ENCODE results near the gene AGPAT2. TPM values are rescaled to one million over a fixed set of nuclear protein-coding genes. Genes with fewer than 3 reads are reported as not detected.
A peak's percentile ranks its signal among the peaks of the same experiment; 100 is the strongest.

Gene AGPAT2
- total RNA-seq, 4 donors from 2014 or later, result 22.0 to 52.8 (median 39.3) TPM

GRCh38 chr9:136687721-136688223, 515 bp upstream of the AGPAT2 start:
- TF ChIP-seq POLR2A (IDR thresholded peaks at IDR 0.05; ENCODE audit: low read depth), result no peak
- no peak for TF ChIP-seq CTCF (IDR thresholded peaks at IDR 0.05)
- TF ChIP-seq EP300 (IDR thresholded peaks at IDR 0.05), result no peak
- TF ChIP-seq POLR2AphosphoS5 (IDR thresholded peaks at IDR 0.05), result no peak
- H3K9me3 ChIP-seq, result no peaks in the 10 kb centered on the region
- peaks cover 0 to 3% (median 0%) of the 10 kb centered on the region in 4 donors for H3K36me3 ChIP-seq
- WGBS, result 40% methylated on average over 1 of the region's 37 CpGs
- H3K27me3 ChIP-seq, result no peaks in the 10 kb centered on the region
- peak overlapping the region; percentile 75 to 93 (median 82) for H3K27ac ChIP-seq (replicated peaks in 1 of 4)
- DNase-seq (ENCODE audit: extremely low spot score), result no peak
- peak overlapping the region; percentile 68 to 91 (median 78) for H3K4me3 ChIP-seq
- intact Hi-C loops (cut with DNase I), result loop anchor here (5.0 kb wide), 1 partner anchor 40 kb away; no protein-coding TSS in a partner anchor
- peaks cover 56 to 81% (median 63%) of the 10 kb centered on the region in 4 donors for H3K4me1 ChIP-seq

- Histone ChIP-seq H3K27me3 (no peaks in the 10 kb centered on the region), H3K27ac (replicated peaks in 1 of 4) (peak overlapping the region; percentile 75 to 93 (median 82)), H3K4me1 (peaks cover 56 to 80% (median 62%) of the 10 kb centered on the region in 4 donors), H3K4me3 (peak overlapping the region; percentile 68 to 91 (median 78)), H3K9me3 (no peaks in the 10 kb centered on the region), H3K36me3 (peaks cover 0 to 3% (median 0%) of the 10 kb centered on the region in 4 donors)
- intact Hi-C loops (cut with DNase I), result loop anchor here (5.0 kb wide), 1 partner anchor 41 kb away; no protein-coding TSS in a partner anchor
- no peak for DNase-seq (ENCODE audit: extremely low spot score)
- no peak for TF ChIP-seq CTCF (IDR thresholded peaks at IDR 0.05)
- TF ChIP-seq EP300 (IDR thresholded peaks at IDR 0.05), result no peak
- no peak for TF ChIP-seq POLR2AphosphoS5 (IDR thresholded peaks at IDR 0.05)
- no peak for TF ChIP-seq POLR2A (IDR thresholded peaks at IDR 0.05; ENCODE audit: low read depth)
- 9% methylated on average over 17 of the region's 20 CpGs for WGBS
Observed at GRCh38 chr9:136686534-136686793, 793 bp downstream of the AGPAT2 start.

GRCh38 chr9:136685790-136686533, 1.3 kb downstream of the AGPAT2 start:
- Histone ChIP-seq H3K36me3 (peaks cover 0 to 3% (median 0%) of the 10 kb centered on the region in 4 donors), H3K4me1 (peaks cover 52 to 75% (median 57%) of the 10 kb centered on the region in 4 donors), H3K27me3 (no peaks in the 10 kb centered on the region), H3K27ac (replicated peaks in 1 of 4) (peak overlapping the region; percentile 75 to 93 (median 82)), H3K9me3 (no peaks in the 10 kb centered on the region), H3K4me3 (peak overlapping the region; percentile 68 to 91 (median 78))
- intact Hi-C loops (cut with DNase I), result loop anchor here (5.0 kb wide), 1 partner anchor 41 kb away; no protein-coding TSS in a partner anchor
- WGBS, result 60% methylated on average over 13 of the region's 19 CpGs
- no peak for TF ChIP-seq CTCF (IDR thresholded peaks at IDR 0.05)
- TF ChIP-seq POLR2AphosphoS5 (IDR thresholded peaks at IDR 0.05), result no peak
- no peak for TF ChIP-seq POLR2A (IDR thresholded peaks at IDR 0.05; ENCODE audit: low read depth)
- DNase-seq (ENCODE audit: extremely low spot score), result no peak

GRCh38 chr9:136685216-136685615, 2.0 kb downstream of the AGPAT2 start:
- no peaks in the 10 kb centered on the region for H3K9me3 ChIP-seq
- H3K36me3 ChIP-seq, result peaks cover 0 to 3% (median 0%) of the 10 kb centered on the region in 4 donors
- H3K27me3 ChIP-seq, result no peaks in the 10 kb centered on the region
- no peak for DNase-seq (ENCODE audit: extremely low spot score)
- no peak overlapping the region for H3K27ac ChIP-seq (replicated peaks in 1 of 4)
- no CpG with 5 or more reads among the region's 7 CpGs for WGBS
- H3K4me3 ChIP-seq, result peak overlapping the region in 2 of 4 donors; percentile 68 to 80
- peaks cover 46 to 67% (median 50%) of the 10 kb centered on the region in 4 donors for H3K4me1 ChIP-seq
- TF ChIP-seq POLR2A (IDR thresholded peaks at IDR 0.05; ENCODE audit: low read depth), result no peak
- intact Hi-C loops (cut with DNase I), result loop anchor here (5.0 kb wide), 1 partner anchor 42 kb away; no protein-coding TSS in a partner anchor

- 90% methylated on average over 14 of the region's 15 CpGs for WGBS
- no peak overlapping the region for H3K27ac ChIP-seq (replicated peaks in 1 of 4)
Observed at GRCh38 chr9:136684799-136685198, 2.5 kb downstream of the AGPAT2 start.

More at GRCh38 chr9:136684799-136685198, 2.5 kb downstream of the AGPAT2 start:
- no peak for TF ChIP-seq POLR2A (IDR thresholded peaks at IDR 0.05; ENCODE audit: low read depth)
- H3K4me3 ChIP-seq, result peak overlapping the region in 1 of 4 donors; percentile 68
- peaks cover 43 to 63% (median 48%) of the 10 kb centered on the region in 4 donors for H3K4me1 ChIP-seq
- peaks cover 0 to 3% (median 0%) of the 10 kb centered on the region in 4 donors for H3K36me3 ChIP-seq
- intact Hi-C loops (cut with DNase I), result loop anchor here (5.0 kb wide), 1 partner anchor 43 kb away; no protein-coding TSS in a partner anchor
- no peaks in the 10 kb centered on the region for H3K27me3 ChIP-seq
- H3K9me3 ChIP-seq, result no peaks in the 10 kb centered on the region
- DNase-seq (ENCODE audit: extremely low spot score), result no peak
